Osteoblast (primary cell): ENCODE data around the gene GOLGA8R. TPM values are rescaled to one million over a fixed set of nuclear protein-coding genes. Genes with fewer than 3 reads are reported as not detected.
"Not testable (repeated sequence)": the region's sequence is repeated elsewhere in the genome, so short reads cannot be mapped to it uniquely, and the experiment has no call there.

Experiments used
- DNase-seq: peaks from one replicate; pipeline ENCODE4 v3.0.0; 2011; ENCODE audit warnings: low spot score, mixed read lengths; ENCODE audit not compliant: insufficient read length; ENCODE audit errors: missing footprints
- H2AFZ ChIP-seq: 2 replicates; pipeline ENCODE4 v1.6.0; 2011; ENCODE audit warnings: mild to moderate bottlenecking, low read length
- H3K27ac ChIP-seq: 2 replicates; pipeline ENCODE4 v1.5.1; 2011; ENCODE audit warnings: mild to moderate bottlenecking, low read depth, low read length, moderate library complexity
- H3K27me3 ChIP-seq: 2 replicates; pipeline ENCODE4 v1.6.0; 2012; ENCODE audit warnings: mild to moderate bottlenecking, control low read depth, inconsistent platforms, low read length, moderate library complexity; ENCODE audit not compliant: insufficient read depth
- H3K36me3 ChIP-seq: 2 replicates; pipeline ENCODE4 v1.5.1; 2011; ENCODE audit warnings: mild to moderate bottlenecking, low read length, control low read depth, moderate library complexity; ENCODE audit not compliant: insufficient read depth
- H3K4me1 ChIP-seq: 2 replicates; pipeline ENCODE4 v1.5.1; 2011; ENCODE audit warnings: mild to moderate bottlenecking, low read length, control low read depth, moderate library complexity; ENCODE audit not compliant: insufficient read depth
- H3K4me2 ChIP-seq: 2 replicates; pipeline ENCODE4 v1.6.0; 2011; ENCODE audit warnings: mild to moderate bottlenecking, low read length; ENCODE audit not compliant: insufficient read depth
- H3K4me3 ChIP-seq: fragments of 200-600 bp; sonication (generic); 3 replicates; pipeline ENCODE4 v1.5.1; 2012; ENCODE audit warnings: mild to moderate bottlenecking, low read length, inconsistent platforms; ENCODE audit not compliant: insufficient read depth
- H3K79me2 ChIP-seq: 2 replicates; pipeline ENCODE4 v1.6.0; 2012; ENCODE audit warnings: mild to moderate bottlenecking, low read length, control low read depth, inconsistent platforms; ENCODE audit not compliant: insufficient read depth
- H3K9me3 ChIP-seq: 2 replicates; pipeline ENCODE4 v1.5.1; 2011; ENCODE audit warnings: low read depth, low read length, control low read depth
- H4K20me1 ChIP-seq: 2 replicates; pipeline ENCODE4 v1.6.0; 2012; ENCODE audit warnings: mild to moderate bottlenecking, low read length, control low read depth; ENCODE audit not compliant: insufficient read depth
- total RNA-seq: library from RNA; depleted of rRNA; stranded (reverse); fragments of >200 nt; gene quantifications from 2 replicates; pipeline ENCODE4 v1.2.3, GENCODE V29; 2012

Gene GOLGA8R
- total RNA-seq, 1 donor, result 3.3 TPM

- not testable (repeated sequence) for H3K4me2 ChIP-seq, H3K79me2 ChIP-seq, H3K9me3 ChIP-seq, H2AFZ ChIP-seq, DNase-seq, H3K27ac ChIP-seq, H3K36me3 ChIP-seq, H3K4me1 ChIP-seq, H4K20me1 ChIP-seq, H3K27me3 ChIP-seq, H3K4me3 ChIP-seq
Observed at GRCh38 chr15:30393664-30393991, 20.4 kb downstream of the GOLGA8R start.

- DNase-seq, H3K9me3 ChIP-seq, H3K4me1 ChIP-seq, H3K27ac ChIP-seq, H3K79me2 ChIP-seq, H3K4me3 ChIP-seq, H3K4me2 ChIP-seq, H3K36me3 ChIP-seq, H4K20me1 ChIP-seq, H2AFZ ChIP-seq, H3K27me3 ChIP-seq: not testable (repeated sequence)
Observed at GRCh38 chr15:30392766-30393663, 21.0 kb downstream of the GOLGA8R start, which contains the start of gene CHRFAM7A. Gene CHRFAM7A, minus strand, starts transcription at chr15:30393540. Its CDS starts 10,189 bp downstream, at chr15:30383351.

- H3K27me3 ChIP-seq, H3K4me3 ChIP-seq, DNase-seq, H3K27ac ChIP-seq, H2AFZ ChIP-seq, H3K9me3 ChIP-seq, H4K20me1 ChIP-seq, H3K79me2 ChIP-seq, H3K4me1 ChIP-seq, H3K4me2 ChIP-seq, H3K36me3 ChIP-seq: not testable (repeated sequence)
Observed at GRCh38 chr15:30386318-30386887, 27.7 kb downstream of the GOLGA8R start.

DNA sequence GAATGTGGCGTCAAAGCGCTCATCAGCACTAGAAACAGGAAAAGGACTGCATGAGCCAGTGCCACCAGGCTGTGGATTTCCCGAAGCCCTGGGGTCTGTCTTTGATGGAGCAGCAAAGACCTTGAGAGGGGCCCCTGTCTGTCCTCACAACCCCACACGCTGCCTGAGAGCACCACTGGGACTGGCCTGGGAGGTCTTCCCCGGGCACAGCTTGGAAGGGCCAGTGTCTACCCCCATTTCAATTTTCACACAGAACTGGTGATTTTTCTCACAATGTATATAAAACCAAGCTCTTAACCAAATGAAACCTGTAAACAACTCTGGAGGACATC lies 37.0 kb downstream of the GOLGA8R start:
- H3K79me2 ChIP-seq, H4K20me1 ChIP-seq, DNase-seq, H2AFZ ChIP-seq, H3K9me3 ChIP-seq, H3K4me2 ChIP-seq, H3K4me3 ChIP-seq, H3K27me3 ChIP-seq, H3K36me3 ChIP-seq, H3K27ac ChIP-seq, H3K4me1 ChIP-seq: not testable (repeated sequence)

- H3K36me3 ChIP-seq, H4K20me1 ChIP-seq, H3K4me2 ChIP-seq, H3K4me3 ChIP-seq, H3K27me3 ChIP-seq, H3K9me3 ChIP-seq, H3K27ac ChIP-seq, DNase-seq, H3K4me1 ChIP-seq, H3K79me2 ChIP-seq, H2AFZ ChIP-seq: not testable (repeated sequence)
Observed at GRCh38 chr15:30376375-30377081, 37.5 kb downstream of the GOLGA8R start.

DNA sequence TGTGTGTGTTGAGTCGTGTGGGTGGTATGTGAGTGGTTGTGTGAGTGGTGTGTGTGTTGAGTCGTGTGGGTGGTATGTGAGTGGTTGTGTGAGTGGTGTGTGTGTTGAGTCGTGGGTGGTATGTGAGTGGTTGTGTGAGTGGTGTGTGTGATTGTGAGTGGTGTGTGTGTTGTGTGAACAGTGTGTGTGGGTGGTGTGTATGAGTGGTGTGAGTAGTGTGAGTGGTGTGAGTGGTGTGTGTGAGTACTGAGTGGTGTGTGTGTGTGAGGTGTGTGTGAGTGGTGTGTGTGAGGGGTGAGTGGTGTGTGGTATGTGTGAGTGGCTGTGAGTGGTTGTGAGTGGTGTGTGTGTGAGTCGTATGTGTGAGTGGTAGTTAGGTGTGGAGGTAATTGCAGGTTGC lies 38.2 kb downstream of the GOLGA8R start:
- H3K4me2 ChIP-seq, DNase-seq, H3K27ac ChIP-seq, H3K27me3 ChIP-seq, H4K20me1 ChIP-seq, H3K79me2 ChIP-seq, H2AFZ ChIP-seq, H3K4me3 ChIP-seq, H3K36me3 ChIP-seq, H3K4me1 ChIP-seq, H3K9me3 ChIP-seq: not testable (repeated sequence)

DNA sequence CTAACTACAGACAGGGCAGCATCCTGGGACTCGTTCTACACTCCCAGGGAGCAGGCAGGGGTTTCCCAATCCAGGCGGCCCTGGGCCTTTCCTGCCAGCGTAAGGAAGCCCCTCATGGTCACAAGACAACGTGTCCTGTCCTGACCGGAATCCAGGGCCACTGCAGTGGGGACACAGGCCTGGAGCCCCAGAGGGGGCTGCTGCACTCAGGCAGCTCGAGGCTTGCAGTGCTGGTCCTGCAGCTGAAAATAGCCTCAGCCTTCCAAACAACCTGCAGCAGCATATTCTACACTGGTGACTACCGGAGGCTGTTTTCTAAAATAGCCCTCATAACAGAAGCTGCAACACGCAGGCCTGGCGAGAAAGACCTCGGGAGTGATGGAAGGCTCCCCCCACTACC lies 39.2 kb downstream of the GOLGA8R start:
- H3K9me3 ChIP-seq, H3K4me3 ChIP-seq, H3K4me2 ChIP-seq, H3K79me2 ChIP-seq, H3K27me3 ChIP-seq, H3K36me3 ChIP-seq, DNase-seq, H2AFZ ChIP-seq, H3K27ac ChIP-seq, H3K4me1 ChIP-seq, H4K20me1 ChIP-seq: not testable (repeated sequence)

DNA sequence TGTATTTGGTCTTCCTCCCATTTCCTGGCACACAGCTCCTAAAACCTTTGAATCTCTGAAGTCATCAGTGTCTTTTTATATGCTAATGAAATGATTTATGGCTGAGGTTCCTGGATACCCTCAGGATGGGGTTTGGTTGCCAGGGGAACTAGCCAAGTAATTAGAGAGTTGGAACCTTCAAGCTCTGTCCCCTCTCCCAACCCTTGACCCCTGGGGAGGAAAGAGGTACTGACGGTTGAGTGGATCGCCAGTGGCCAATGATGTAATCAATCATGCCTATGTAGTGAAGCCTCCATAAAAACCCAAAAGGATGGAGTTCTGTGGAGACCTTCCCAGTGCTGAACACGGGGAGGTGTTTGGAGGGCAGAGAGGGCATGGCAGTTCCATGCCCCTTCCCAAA lies 45.8 kb downstream of the GOLGA8R start:
- not testable (repeated sequence) for H3K4me2 ChIP-seq, H3K9me3 ChIP-seq, H4K20me1 ChIP-seq, H3K27me3 ChIP-seq, DNase-seq, H3K27ac ChIP-seq, H3K36me3 ChIP-seq, H3K4me3 ChIP-seq, H3K79me2 ChIP-seq, H2AFZ ChIP-seq, H3K4me1 ChIP-seq

DNA sequence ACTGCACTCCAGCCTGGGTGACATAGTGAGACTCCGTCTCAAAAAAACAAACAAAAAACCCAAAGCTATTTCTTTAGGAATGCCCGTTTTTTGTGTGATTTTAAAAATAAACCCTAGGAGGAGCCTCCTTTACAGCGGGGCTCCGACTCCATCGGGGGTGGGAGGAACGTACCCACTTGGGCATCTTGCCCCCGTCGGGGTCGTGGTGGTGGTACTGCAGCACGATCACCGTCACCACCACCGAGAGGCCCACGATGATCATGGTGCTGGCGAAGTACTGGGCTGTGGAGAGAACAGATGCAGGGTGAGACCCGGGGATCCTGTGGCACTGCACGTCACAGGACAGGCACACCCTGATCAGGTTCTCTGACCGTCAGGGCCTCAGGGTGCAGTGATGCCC lies 46.8 kb downstream of the GOLGA8R start:
- H4K20me1 ChIP-seq, H3K79me2 ChIP-seq, H2AFZ ChIP-seq, H3K4me1 ChIP-seq, DNase-seq, H3K4me3 ChIP-seq, H3K9me3 ChIP-seq, H3K36me3 ChIP-seq, H3K27ac ChIP-seq, H3K4me2 ChIP-seq, H3K27me3 ChIP-seq: not testable (repeated sequence)
